K562 (cell line): Measurements from ENCODE around the gene NRM. TPM values are rescaled to one million over a fixed set of nuclear protein-coding genes. Genes with fewer than 3 reads are reported as not detected.
"Not testable (repeated sequence)": the region's sequence is repeated elsewhere in the genome, so short reads cannot be mapped to it uniquely, and the experiment has no call there.

Source experiments
- AFF1 ChIP-seq, 2 experiments: fragments of 450-650 bp; IDR thresholded peaks; 2 replicates each; pipeline ENCODE4 v1.6.1; 2018; ENCODE audit warnings: mild to moderate bottlenecking in 2 of 2, low read depth in 1 of 2; ENCODE audit not compliant: partially characterized antibody in 2 of 2
- BACH1 ChIP-seq: fragments of 200-800 bp; sonication (Bioruptor generic); IDR thresholded peaks from 2 replicates; pipeline ENCODE4 v1.6.1; 2016; ENCODE audit warnings: missing genetic modification characterization, missing compliant biosample characterization
- CEBPG ChIP-seq, 3 experiments: fragments of 200-800 bp in 1 of 3; sonication (Bioruptor generic) in 1 of 3; sonication (generic) in 1 of 3; formaldehyde crosslinking in 1 of 3; IDR thresholded peaks in 2 of 3; conservative IDR thresholded peaks in 1 of 3; 2 replicates each; pipeline versions ENCODE4 v1.6.1 to v1.8.0; 2016 to 2022; ENCODE audit warnings: missing compliant biosample characterization in 2 of 3, missing genetic modification characterization in 2 of 3, mild to moderate bottlenecking in 1 of 3, missing genetic modification reagents in 1 of 3
- DMBX1 ChIP-seq: fragments of 250-450 bp; sonication (Bioruptor Pico); IDR thresholded peaks from 2 replicates; pipeline ENCODE4 v1.8.0; 2022; ENCODE audit warnings: inconsistent platforms, mild to moderate bottlenecking, moderate library complexity, borderline replicate concordance
- FOXJ2 ChIP-seq: fragments of 200-800 bp; sonication (Bioruptor generic); IDR thresholded peaks from 2 replicates; pipeline ENCODE4 v1.6.1; 2016; ENCODE audit warnings: missing genetic modification characterization, missing compliant biosample characterization
- LEF1 ChIP-seq: fragments of 450-650 bp; IDR thresholded peaks from 2 replicates; pipeline ENCODE4 v1.6.1; 2016; ENCODE audit warnings: mild to moderate bottlenecking
- NBN ChIP-seq: fragments of 450-650 bp; IDR thresholded peaks from 2 replicates; pipeline ENCODE4 v1.6.1; 2016; ENCODE audit warnings: low read depth, mild to moderate bottlenecking
- polyA plus RNA-seq, 8 experiments: library from polyadenylated mRNA; depleted of rRNA in 4 of 8; stranded (reverse) in 5 of 8; unstranded in 3 of 8; fragments of >200 nt; fragmentation: Nextera tagmentation in 2 of 8; fragmentation: Illumina TruSeq in 1 of 8; extraction: Ambion mirVana in 2 of 8; extraction: Trizol in 1 of 8; gene quantifications; 2 replicates each; pipeline versions ENCODE4 v1.2.1 to v1.2.3, GENCODE V29; 2011 to 2014; ENCODE audit warnings: inconsistent platforms in 1 of 8, missing spikeins in 1 of 8
- total RNA-seq, 7 experiments: library from RNA; depleted of rRNA in 6 of 7; stranded (reverse); fragments of >200 nt in 6 of 7; fragmentation: Illumina TruSeq in 2 of 7; extraction: Trizol in 2 of 7; gene quantifications; 2 replicates each; pipeline versions ENCODE4 v1.2.1 to v1.2.3, GENCODE V29; 2011 to 2021; ENCODE audit warnings: low replicate concordance in 1 of 7

NRM gene
- total and polyA plus RNA-seq, 9 of the 15 experiments (the other 6 are each of a cell fraction or from before 2014, with no cell fraction given): 9.7 to 58.2 (median 18.1) TPM

DNA sequence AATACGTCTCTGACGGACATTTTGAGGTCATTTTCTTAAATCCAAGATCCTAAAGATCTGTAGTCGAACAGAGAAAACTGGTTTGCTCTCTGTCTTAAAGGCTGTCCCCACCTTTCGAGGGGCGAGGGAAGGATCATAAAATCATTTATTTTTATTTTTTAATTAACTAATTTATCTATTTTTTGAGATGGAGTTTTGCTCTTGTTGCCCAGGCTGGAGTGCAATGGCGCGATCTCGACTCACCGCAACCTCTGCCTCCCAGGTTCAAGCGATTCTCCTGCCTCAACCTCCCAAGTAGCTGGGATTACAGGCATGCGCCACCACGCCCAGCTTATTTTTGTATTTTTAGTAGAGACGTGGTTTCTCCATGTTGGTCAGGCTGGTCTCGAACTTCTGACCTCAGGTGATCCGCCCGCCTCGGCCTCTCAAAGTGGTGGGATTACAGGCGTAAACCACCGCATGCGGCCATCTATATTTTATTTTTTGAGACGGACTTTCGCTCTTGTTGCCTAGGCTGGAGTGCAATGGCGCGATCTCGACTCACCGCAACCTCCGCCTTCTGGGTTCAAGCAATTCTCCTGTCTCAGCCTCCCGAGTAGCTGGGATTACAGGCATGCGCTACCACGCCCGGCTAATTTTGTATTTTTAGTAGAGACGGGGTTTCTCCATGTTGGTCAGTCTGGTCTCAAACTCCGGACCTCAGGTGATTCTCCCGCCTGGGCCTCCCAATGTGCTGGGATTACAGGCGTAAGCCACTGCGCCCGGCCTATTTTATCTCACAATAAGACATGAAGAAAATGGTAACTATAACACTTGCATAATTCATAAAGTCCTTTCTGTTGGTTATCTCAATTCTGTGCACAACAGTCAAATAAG is 27.3 kb upstream of the NRM start (continued):
- TF ChIP-seq AFF1 (IDR thresholded peaks at IDR 0.05; ENCODE audit: low read depth in 1 of 2, partially characterized antibody in 2 of 2) (peak in 1 of 2 experiments; percentile 50), LEF1 (peak; percentile 17; the same call in 1 of the 2 replicates), NBN (peak; percentile 12; the same call in 1 of the 2 replicates), CEBPG (tag; conservative IDR thresholded peaks at IDR 0.05 in 1 of 2, IDR thresholded peaks at IDR 0.05 in 1 of 2) (peak in 1 of 2 experiments; percentile 9; a peak in 1 of 4 replicates), FOXJ2 (tag) (0 out of 2 replicates have a peak, but pooled peaks have one; percentile 24), DMBX1 (CRISPR knock-in tag) (peak; percentile 47; the same call in 1 of the 2 replicates), BACH1 (tag) (peak; percentile 32)
- TF ChIP-seq CEBPG (CRISPR knock-in tag; IDR thresholded peaks at IDR 0.05): not testable (repeated sequence)
